HCT116 (cell line): ENCODE measurements around the gene CFAP410. TPM values are rescaled to one million over a fixed set of nuclear protein-coding genes. Genes with fewer than 3 reads are reported as not detected.

Source experiments
- ATAC-seq: fragments of 200-7000 bp; cut with Tn5 transposase; 2 replicates; pipeline ENCODE4 v1.9.1; 2020; ENCODE audit warnings: mild to moderate bottlenecking, moderate library complexity
- BruUV-seq: library from RNA; stranded (reverse); fragments of 400-500 nt; replicated peaks from 2 replicates; lab custom pipeline; 2021; lab: Mats Ljungman, UMichigan
- CTCF ChIA-PET: fragments of 300-600 bp; sonication (Branson Sonifier 250); formaldehyde crosslinking; loops from one replicate; lab custom pipeline; 2021; ENCODE audit warnings: antibody characterized with exemption; lab: Charles Lee
- POLR2A ChIA-PET: fragments of 300-600, 350-600 bp; sonication (Branson Sonifier 250); formaldehyde crosslinking; loops from one replicate; lab custom pipeline; 2021; ENCODE audit warnings: antibody characterized with exemption; lab: Charles Lee
- RAD21 ChIA-PET, 2 experiments: fragments of 300-600 bp; sonication (Branson Sonifier 250); formaldehyde crosslinking; loops; one replicate each; lab custom pipeline; 2023; ENCODE audit warnings: low total read pairs in 2 of 2; ENCODE audit not compliant: uncharacterized antibody in 2 of 2, unreplicated experiment in 2 of 2, low non-redundant PET in 1 of 2; lab: Charles Lee
- DNase-seq: peaks from one replicate; pipeline ENCODE4 v3.0.0-alpha.2; 2010; ENCODE audit warnings: low read depth, low spot score
- H2AFZ ChIP-seq: fragments of 200-600 bp; shearing (Covaris generic), sonication (generic); 2 replicates; pipeline ENCODE4 v1.6.1; 2017; ENCODE audit warnings: low read depth, mixed run types, mixed read lengths, antibody characterized with exemption, low read length; ENCODE audit not compliant: poor library complexity, severe bottlenecking
- H3K27ac ChIP-seq: 2 replicates; pipeline ENCODE4 v1.5.1; 2012; ENCODE audit warnings: low read depth, low read length
- H3K27me3 ChIP-seq: fragments of 200-600 bp; sonication (generic); 2 replicates; pipeline ENCODE4 v1.6.1; 2016; ENCODE audit warnings: mixed run types, low read length, mixed read lengths; ENCODE audit not compliant: insufficient read depth
- H3K36me3 ChIP-seq, 2 experiments: fragments of 200-500 bp in 1 of 2; fragments of 200-600 bp in 1 of 2; sonication (Bioruptor generic) in 1 of 2; sonication (generic) in 1 of 2; 2 replicates each; pipeline versions ENCODE4 v1.5.1 to v1.6.1; 2014 to 2016; ENCODE audit warnings: low read length in 2 of 2, inconsistent platforms in 1 of 2, mixed read lengths in 1 of 2, mixed run types in 1 of 2; ENCODE audit not compliant: insufficient read depth in 2 of 2, control insufficient read depth in 1 of 2
- H3K4me1 ChIP-seq, 2 experiments: fragments of 200-600 bp in 1 of 2; sonication (generic) in 1 of 2; 2 replicates each; pipeline versions ENCODE4 v1.5.1 to v1.6.1; 2012 to 2017; ENCODE audit warnings: low read length in 2 of 2, inconsistent platforms in 1 of 2, mild to moderate bottlenecking in 1 of 2, mixed read lengths in 1 of 2, mixed run types in 1 of 2, moderate library complexity in 1 of 2; ENCODE audit not compliant: insufficient read depth in 2 of 2, control insufficient read depth in 1 of 2
- H3K4me2 ChIP-seq: fragments of 200-600 bp; sonication (generic); 2 replicates; pipeline ENCODE4 v1.6.1; 2017; ENCODE audit warnings: mixed run types, low read length, mixed read lengths
- H3K4me3 ChIP-seq, 2 experiments: fragments of 200-600 bp in 1 of 2; sonication (generic) in 1 of 2; replicated peaks in 1 of 2; 2 replicates each; pipeline ENCODE4 v1.5.1; 2011 to 2016; ENCODE audit warnings: low read length in 2 of 2, control low read depth in 1 of 2, low read depth in 1 of 2, mild to moderate bottlenecking in 1 of 2, mixed read lengths in 1 of 2, mixed run types in 1 of 2
- H3K79me2 ChIP-seq: fragments of 200-600 bp; sonication (generic); 2 replicates; pipeline ENCODE4 v1.6.1; 2017; ENCODE audit warnings: mild to moderate bottlenecking, mixed run types, low read length, moderate library complexity, mixed read lengths; ENCODE audit not compliant: insufficient read depth
- H3K9ac ChIP-seq: fragments of 200-600 bp; sonication (generic); 2 replicates; pipeline ENCODE4 v1.6.1; 2016; ENCODE audit warnings: low read length, mixed read lengths
- H3K9me2 ChIP-seq: fragments of 200-600 bp; sonication (generic), shearing (Covaris generic); 2 replicates; pipeline ENCODE4 v1.6.1; 2017; ENCODE audit warnings: mixed run types, mild to moderate bottlenecking, moderate library complexity; ENCODE audit not compliant: insufficient read depth
- H3K9me3 ChIP-seq, 2 experiments: fragments of 200-500 bp in 1 of 2; fragments of 200-600 bp in 1 of 2; sonication (Bioruptor generic) in 1 of 2; sonication (generic) in 1 of 2; 2 replicates each; pipeline ENCODE4 v1.6.1; 2014 to 2017; ENCODE audit warnings: low read length in 2 of 2, mixed read lengths in 2 of 2, inconsistent platforms in 1 of 2, low read depth in 1 of 2, mild to moderate bottlenecking in 1 of 2, mixed run types in 1 of 2, moderate library complexity in 1 of 2; ENCODE audit not compliant: control insufficient read depth in 1 of 2, insufficient read depth in 1 of 2
- H4K20me1 ChIP-seq: fragments of 200-600 bp; sonication (generic), shearing (Covaris generic); 2 replicates; pipeline ENCODE4 v1.6.1; 2017; ENCODE audit warnings: mixed run types, mild to moderate bottlenecking, moderate library complexity; ENCODE audit not compliant: insufficient read depth
- ATF3 ChIP-seq: IDR thresholded peaks from 2 replicates; pipeline ENCODE4 v1.6.1; 2012
- CBX3 ChIP-seq: IDR thresholded peaks from 2 replicates; pipeline ENCODE4 v1.6.1; 2012; ENCODE audit warnings: low read depth
- CEBPB ChIP-seq: IDR thresholded peaks from 2 replicates; pipeline ENCODE4 v1.6.1; 2012; ENCODE audit warnings: low read depth
- EGR1 ChIP-seq: IDR thresholded peaks from 2 replicates; pipeline ENCODE4 v1.6.1; 2012; ENCODE audit warnings: low read depth
- ELF1 ChIP-seq: IDR thresholded peaks from 2 replicates; pipeline ENCODE4 v1.6.1; 2012; ENCODE audit warnings: low read depth, borderline replicate concordance
- EZH2phosphoT487 ChIP-seq: fragments of 200-600 bp; IDR thresholded peaks from 2 replicates; pipeline ENCODE4 v1.6.1; 2018; ENCODE audit warnings: antibody characterized with exemption, borderline replicate concordance
- FOSL1 ChIP-seq: IDR thresholded peaks from 2 replicates; pipeline ENCODE4 v1.6.1; 2012; ENCODE audit warnings: low read depth
- JUND ChIP-seq: IDR thresholded peaks from 2 replicates; pipeline ENCODE4 v1.6.1; 2012
- POLR2A ChIP-seq: IDR thresholded peaks from 2 replicates; pipeline ENCODE4 v1.7.0; 2011; ENCODE audit warnings: borderline replicate concordance; ENCODE audit not compliant: insufficient read depth, insufficient read length; ENCODE audit errors: extremely low read depth
- POLR2AphosphoS5 ChIP-seq: IDR thresholded peaks from 2 replicates; pipeline ENCODE4 v1.6.1; 2011; ENCODE audit warnings: mild to moderate bottlenecking, low read depth, low read length, moderate library complexity
- RAD21 ChIP-seq: IDR thresholded peaks from 2 replicates; pipeline ENCODE4 v1.6.1; 2012; ENCODE audit warnings: low read depth, mild to moderate bottlenecking
- REST ChIP-seq: IDR thresholded peaks from 2 replicates; pipeline ENCODE4 v1.6.1; 2012; ENCODE audit warnings: low read depth
- SIN3A ChIP-seq: IDR thresholded peaks from 2 replicates; pipeline ENCODE4 v1.6.1; 2012; ENCODE audit warnings: low read depth
- SP1 ChIP-seq: IDR thresholded peaks from 2 replicates; pipeline ENCODE4 v1.6.1; 2012; ENCODE audit warnings: low read depth
- SRF ChIP-seq: IDR thresholded peaks from 2 replicates; pipeline ENCODE4 v1.6.1; 2012; ENCODE audit warnings: low read depth
- YY1 ChIP-seq: IDR thresholded peaks from 2 replicates; pipeline ENCODE4 v1.6.1; 2011; ENCODE audit warnings: low read length, low read depth, moderate library complexity, mild to moderate bottlenecking; ENCODE audit not compliant: insufficient replicate concordance; ENCODE audit errors: extremely low read depth
- ZBTB33 ChIP-seq: IDR thresholded peaks from 2 replicates; pipeline ENCODE4 v1.6.1; 2011; ENCODE audit warnings: mild to moderate bottlenecking, low read length, moderate library complexity; ENCODE audit not compliant: insufficient replicate concordance; ENCODE audit errors: extremely low read depth
- ZFX ChIP-seq: fragments of 450-650 bp; IDR thresholded peaks from 2 replicates; pipeline ENCODE4 v1.6.1; 2017
- ZNF274 ChIP-seq: fragments of 200-500 bp; sonication (Bioruptor generic); IDR thresholded peaks from 2 replicates; pipeline ENCODE4 v1.6.1; 2014; ENCODE audit warnings: mild to moderate bottlenecking, low read depth, low read length, inconsistent platforms
- intact Hi-C: fragments of 100-400 bp; cut with micrococcal nuclease; formaldehyde crosslinking; loops from 2 replicates; pipeline ENCODE4 v1.10.0; 2022
- total RNA-seq: library from RNA; stranded (reverse); gene quantifications from one replicate; pipeline ENCODE4 v1.2.1, GENCODE V29; 2021; ENCODE audit not compliant: unreplicated experiment
- TF ChIP-seq, protein P1 (sequence below): IDR thresholded peaks from 2 replicates; pipeline ENCODE4 v1.6.1; 2012

Gene CFAP410
- total RNA-seq, 1 experiment from 2014 or later, result 15.3 TPM

DNA sequence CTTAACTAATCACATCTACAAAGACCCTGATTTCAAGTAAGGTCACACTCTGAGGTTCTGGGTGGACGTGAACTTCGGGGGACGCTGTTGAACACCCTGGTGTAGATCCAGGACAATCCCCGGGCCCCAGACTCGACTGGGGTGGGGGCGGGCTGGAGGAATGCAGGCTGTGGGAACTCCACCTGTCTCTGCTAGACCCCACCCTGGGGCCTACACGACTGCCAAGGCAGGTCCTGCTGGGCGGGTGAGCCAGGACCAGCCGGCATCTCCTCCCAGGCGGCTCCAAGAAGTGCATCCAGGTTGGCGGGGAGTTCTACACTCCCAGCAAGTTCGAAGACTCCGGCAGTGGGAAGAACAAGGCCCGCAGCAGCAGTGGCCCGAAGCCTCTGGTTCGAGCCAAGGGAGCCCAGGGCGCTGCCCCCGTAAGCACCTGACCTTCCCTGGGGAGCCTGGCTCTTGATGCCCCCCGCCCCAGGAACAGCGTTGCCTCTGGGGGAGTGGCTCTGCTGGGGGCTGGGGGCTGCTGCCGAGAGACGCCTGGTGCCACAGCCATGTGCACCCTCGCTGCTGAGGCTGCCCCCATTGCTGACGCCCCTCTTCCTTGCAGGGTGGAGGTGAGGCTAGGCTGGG lies 49.7 kb downstream of the CFAP410 start:
- H4K20me1 ChIP-seq, result no peaks in the 10 kb centered on the region
- H3K79me2 ChIP-seq, result no peaks in the 10 kb centered on the region
- no peak for ATAC-seq
- ChIA-PET CTCF (no interaction called here), POLR2A (no interaction called here), RAD21 (no interaction called here)
- H3K4me3 ChIP-seq, result no peak overlapping the region
- BruUV-seq, result no TSS peak
- DNase-seq, result no peak
- no peak overlapping the region for H3K4me2 ChIP-seq
- H2AFZ ChIP-seq, result no peak overlapping the region
- no peak overlapping the region for H3K27ac ChIP-seq
- H3K9ac ChIP-seq, result no peak overlapping the region
- H3K27me3 ChIP-seq, result no peaks in the 10 kb centered on the region
- no peaks in the 10 kb centered on the region for H3K9me3 ChIP-seq
- no peaks in the 10 kb centered on the region for H3K9me2 ChIP-seq
- no peaks in the 10 kb centered on the region for H3K36me3 ChIP-seq
- TF ChIP-seq ZFX (no peak), ZBTB33 (no peak), CBX3 (no peak), SIN3A (no peak), EZH2phosphoT487 (no peak), ATF3 (no peak), POLR2A (no peak), EGR1 (no peak), SP1 (no peak), POLR2AphosphoS5 (no peak), FOSL1 (no peak), SRF (no peak), RAD21 (no peak), YY1 (no peak), CEBPB (no peak), ZNF274 (no peak), REST (no peak), JUND (no peak), ELF1 (no peak)
- TF ChIP-seq, protein P1, sequence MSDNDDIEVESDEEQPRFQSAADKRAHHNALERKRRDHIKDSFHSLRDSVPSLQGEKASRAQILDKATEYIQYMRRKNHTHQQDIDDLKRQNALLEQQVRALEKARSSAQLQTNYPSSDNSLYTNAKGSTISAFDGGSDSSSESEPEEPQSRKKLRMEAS, result no peak
- peaks cover 0 to 4% of the 10 kb centered on the region in 2 experiments; a peak in 1 of 4 replicates for H3K4me1 ChIP-seq
- intact Hi-C loops, result no loop called here
